Stimulated activated naive B cell treated with anti-CD40 and anti-IgM and Interleukin-4, amounts not matched to agents 10 μg/mL and 1 μg/mL and 100 μg/mL, for 72 hours (primary cell): ENCODE results near the gene TNS2.

Source experiments
- ATAC-seq, 2 donors: fragments of 150-1000 bp; cut with Tn5 transposase; replicated peaks; 2 replicates each; pipeline ENCODE4 v1.10.0; 2021; ENCODE audit warnings: moderate library complexity in 1 of 2
- DNase-seq: peaks from one replicate; pipeline ENCODE4 v3.0.0; 2021
- H3K27ac Mint-ChIP-seq: one replicate; pipeline ENCODE4 v1.8.0; 2022; ENCODE audit warnings: mild to moderate bottlenecking, mixed read lengths
- H3K27me3 Mint-ChIP-seq, 2 donors: one replicate each; pipeline ENCODE4 v1.8.0; 2022; ENCODE audit warnings: mixed read lengths in 2 of 2
- H3K36me3 Mint-ChIP-seq, 2 donors: one replicate each; pipeline ENCODE4 v1.8.0; 2022; ENCODE audit warnings: mixed read lengths in 2 of 2, mild to moderate bottlenecking in 1 of 2
- H3K4me1 Mint-ChIP-seq, 2 donors: one replicate each; pipeline ENCODE4 v1.8.0; 2022; ENCODE audit warnings: mixed read lengths in 2 of 2, mild to moderate bottlenecking in 1 of 2
- H3K4me3 Mint-ChIP-seq, 2 donors: one replicate each; pipeline ENCODE4 v1.8.0; 2022; ENCODE audit warnings: mild to moderate bottlenecking in 2 of 2, mixed read lengths in 2 of 2, moderate library complexity in 1 of 2
- H3K9me3 Mint-ChIP-seq, 2 donors: one replicate each; pipeline ENCODE4 v1.8.0; 2022; ENCODE audit warnings: mixed read lengths in 2 of 2, mild to moderate bottlenecking in 1 of 2

TNS2 gene

DNA sequence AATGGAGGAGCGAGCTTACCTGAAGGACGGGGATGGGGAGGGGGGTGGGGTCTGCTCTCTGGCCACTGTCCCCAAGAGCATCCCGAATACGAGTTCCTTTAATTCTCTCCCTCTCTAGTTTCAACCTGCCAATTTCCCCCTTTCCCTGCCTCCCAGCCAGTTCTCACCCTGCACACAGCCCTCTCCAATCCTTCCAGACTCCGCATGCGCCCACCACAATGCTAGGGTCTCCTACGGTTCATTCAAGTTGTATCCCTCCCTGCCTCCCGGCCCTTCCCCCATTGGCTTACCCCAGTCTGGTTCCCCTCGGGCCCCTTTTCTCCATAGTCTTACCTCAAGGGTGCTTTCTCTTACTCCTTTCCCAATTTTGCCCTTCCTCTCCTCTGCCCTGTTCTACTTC is 46.9 kb downstream of the TNS2 start:
- no peak for DNase-seq
- H3K36me3 Mint-ChIP-seq = no peaks in the 10 kb centered on the region
- peak overlapping the region; percentile 27 for H3K27ac Mint-ChIP-seq
- peaks cover 30 to 35% of the 10 kb centered on the region in 2 donors for H3K27me3 Mint-ChIP-seq
- no peaks in the 10 kb centered on the region for H3K9me3 Mint-ChIP-seq
- peak overlapping the region; percentile 78 to 87 for H3K4me3 Mint-ChIP-seq
- H3K4me1 Mint-ChIP-seq = peaks cover 22 to 36% of the 10 kb centered on the region in 2 donors
- ATAC-seq = no peak

- ATAC-seq = no peak
- H3K27me3 Mint-ChIP-seq = peaks cover 30 to 31% of the 10 kb centered on the region in 2 donors
- H3K4me1 Mint-ChIP-seq = peaks cover 22 to 37% of the 10 kb centered on the region in 2 donors
- H3K4me3 Mint-ChIP-seq = peak overlapping the region; percentile 78 to 87
- H3K9me3 Mint-ChIP-seq = no peaks in the 10 kb centered on the region
- no peaks in the 10 kb centered on the region for H3K36me3 Mint-ChIP-seq
- no peak for DNase-seq
- peak overlapping the region; percentile 27 for H3K27ac Mint-ChIP-seq
Measured at GRCh38 chr12:53097207-53097563, 47.3 kb downstream of the TNS2 start.

GRCh38 chr12:53097564-53098353 is 47.9 kb downstream of the TNS2 start, which contains the start of gene IGFBP6:
IGFBP6 (plus strand) TSS chr12:53097667; CDS start chr12:53097718, 51 bp downstream.
- no peaks in the 10 kb centered on the region for H3K36me3 Mint-ChIP-seq
- no peaks in the 10 kb centered on the region for H3K9me3 Mint-ChIP-seq
- peak within 1 kb of the TSS; percentile 82 to 87 for H3K4me3 Mint-ChIP-seq
- H3K27me3 Mint-ChIP-seq = peaks cover 30 to 31% of the 10 kb centered on the region in 2 donors
- peak; percentile 43 for DNase-seq
- peak; percentile 73 to 78 for ATAC-seq
- peaks cover 25 to 42% of the 10 kb centered on the region in 2 donors for H3K4me1 Mint-ChIP-seq
- H3K27ac Mint-ChIP-seq = peak within 1 kb of the TSS; percentile 67

- H3K27ac Mint-ChIP-seq = no peak overlapping the region
- peaks cover 30 to 31% of the 10 kb centered on the region in 2 donors for H3K27me3 Mint-ChIP-seq
- DNase-seq (no peak), ATAC-seq (no peak)
- peaks cover 30 to 50% of the 10 kb centered on the region in 2 donors for H3K4me1 Mint-ChIP-seq
- H3K4me3 Mint-ChIP-seq = peak overlapping the region; percentile 82 to 87
- H3K36me3 Mint-ChIP-seq = no peaks in the 10 kb centered on the region
- no peaks in the 10 kb centered on the region for H3K9me3 Mint-ChIP-seq
Measured at GRCh38 chr12:53098354-53098981, 48.6 kb downstream of the TNS2 start.

- peak overlapping the region; percentile 25 for H3K27ac Mint-ChIP-seq
- H3K36me3 Mint-ChIP-seq = no peaks in the 10 kb centered on the region
- ATAC-seq (peak; percentile 38 to 45), DNase-seq (peak; percentile 70)
- peaks cover 26 to 30% of the 10 kb centered on the region in 2 donors for H3K27me3 Mint-ChIP-seq
- H3K9me3 Mint-ChIP-seq = no peaks in the 10 kb centered on the region
- peak overlapping the region in 1 of 2 donors; percentile 0 for H3K4me3 Mint-ChIP-seq
- peaks cover 33 to 51% of the 10 kb centered on the region in 2 donors for H3K4me1 Mint-ChIP-seq
Measured at GRCh38 chr12:53099071-53099882, 49.4 kb downstream of the TNS2 start.

GRCh38 chr12:53100466-53101151 is 50.7 kb downstream of the TNS2 start:
- H3K27ac Mint-ChIP-seq = no peak overlapping the region
- no peak overlapping the region for H3K4me3 Mint-ChIP-seq
- H3K27me3 Mint-ChIP-seq = peaks cover 21 to 30% of the 10 kb centered on the region in 2 donors
- H3K4me1 Mint-ChIP-seq = peaks cover 33 to 54% of the 10 kb centered on the region in 2 donors
- no peak for DNase-seq
- no peaks in the 10 kb centered on the region for H3K36me3 Mint-ChIP-seq
- H3K9me3 Mint-ChIP-seq = no peaks in the 10 kb centered on the region
- no peak for ATAC-seq

- no peak for DNase-seq
- Mint-ChIP-seq H3K4me1 (peaks cover 33 to 54% of the 10 kb centered on the region in 2 donors), H3K27me3 (peaks cover 17 to 26% of the 10 kb centered on the region in 2 donors), H3K4me3 (no peak overlapping the region), H3K36me3 (no peaks in the 10 kb centered on the region), H3K27ac (no peak overlapping the region), H3K9me3 (no peaks in the 10 kb centered on the region)
- no peak for ATAC-seq
Measured at GRCh38 chr12:53101266-53101665, 51.4 kb downstream of the TNS2 start.

DNA sequence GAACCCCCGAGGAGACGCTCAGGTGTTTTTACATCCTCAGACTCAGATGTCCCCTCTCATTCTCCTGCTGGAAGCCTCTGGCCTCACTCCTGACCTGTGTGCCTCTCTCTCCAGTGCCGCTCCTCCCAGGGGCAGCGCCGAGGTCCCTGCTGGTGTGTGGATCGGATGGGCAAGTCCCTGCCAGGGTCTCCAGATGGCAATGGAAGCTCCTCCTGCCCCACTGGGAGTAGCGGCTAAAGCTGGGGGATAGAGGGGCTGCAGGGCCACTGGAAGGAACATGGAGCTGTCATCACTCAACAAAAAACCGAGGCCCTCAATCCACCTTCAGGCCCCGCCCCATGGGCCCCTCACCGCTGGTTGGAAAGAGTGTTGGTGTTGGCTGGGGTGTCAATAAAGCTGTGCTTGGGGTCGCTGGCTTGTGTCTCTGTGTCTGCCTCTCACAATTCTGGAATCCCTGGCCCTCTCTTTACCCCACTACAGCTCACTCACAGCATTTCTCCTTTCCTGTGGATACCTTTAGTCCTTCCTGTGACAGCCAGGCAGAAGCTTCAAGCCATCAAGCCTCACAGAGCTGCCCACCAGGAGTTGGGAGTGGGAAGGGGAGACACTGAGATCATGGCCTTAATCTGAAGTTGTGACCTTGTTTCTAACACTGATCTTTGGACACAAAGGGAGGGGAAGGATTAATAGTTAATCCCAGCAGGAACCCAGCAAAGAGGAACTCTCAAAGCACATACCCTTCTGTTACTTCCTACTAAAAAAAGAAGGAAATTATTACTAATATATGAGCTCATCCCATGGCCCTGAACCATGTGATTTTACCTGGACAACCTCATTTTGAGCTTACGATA is 52.3 kb downstream of the TNS2 start:
- no peaks in the 10 kb centered on the region for H3K9me3 Mint-ChIP-seq
- H3K4me3 Mint-ChIP-seq = no peak overlapping the region
- no peak for ATAC-seq
- H3K27me3 Mint-ChIP-seq = peaks cover 8 to 17% of the 10 kb centered on the region in 2 donors
- no peak for DNase-seq
- H3K36me3 Mint-ChIP-seq = no peaks in the 10 kb centered on the region
- H3K27ac Mint-ChIP-seq = no peak overlapping the region
- peaks cover 30 to 50% of the 10 kb centered on the region in 2 donors for H3K4me1 Mint-ChIP-seq

DNA sequence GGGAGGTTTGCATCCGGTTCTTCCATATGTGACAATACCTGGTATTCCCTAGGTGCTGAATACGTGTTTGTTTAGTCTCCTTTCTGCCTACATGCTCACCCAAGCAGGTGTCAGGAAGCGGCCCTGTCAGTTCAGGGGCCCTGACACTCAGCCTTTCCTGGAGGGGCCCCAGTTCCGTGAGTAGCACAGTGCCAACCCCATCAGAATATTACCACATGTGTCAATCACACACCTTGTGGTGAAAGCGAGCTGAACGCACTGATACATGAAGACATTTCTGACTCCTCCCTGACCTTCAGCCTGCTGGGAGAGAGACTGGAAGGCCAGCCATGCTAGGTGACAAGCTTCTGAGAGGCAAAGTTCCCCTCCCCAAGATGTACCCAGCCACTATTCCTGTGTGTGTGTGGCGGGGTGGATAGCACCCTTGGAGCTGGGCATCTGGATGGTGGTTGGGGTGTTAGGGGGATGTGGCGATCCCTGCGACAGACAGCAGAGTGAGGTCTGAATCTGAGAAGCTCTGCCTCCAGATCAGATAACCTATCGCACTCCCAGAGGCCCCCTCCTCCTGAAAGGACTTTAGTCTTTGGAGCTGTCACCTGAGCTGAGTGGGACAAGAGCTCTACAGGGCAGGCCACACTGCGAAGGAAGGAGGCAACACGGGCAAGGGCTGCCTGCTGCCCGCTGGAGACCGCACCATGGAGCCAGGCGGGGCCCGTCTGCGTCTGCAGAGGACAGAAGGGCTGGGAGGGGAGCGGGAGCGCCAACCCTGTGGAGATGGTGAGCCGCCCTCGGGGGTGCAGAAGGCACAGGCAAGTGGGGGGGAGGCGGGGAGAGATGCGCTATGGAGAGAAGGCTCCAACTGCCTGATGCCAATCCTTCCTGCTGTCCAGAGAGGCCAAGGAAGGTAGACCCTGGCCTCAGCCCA is 53.3 kb downstream of the TNS2 start, which contains the start of gene SOAT2:
SOAT2 (plus strand) TSS at position 604 of the 925 bp plus-strand sequence; CDS start at position 696, 92 bp downstream.
- DNase-seq (peak; percentile 29), ATAC-seq (peak; percentile 80 to 82)
- Mint-ChIP-seq H3K27ac (no peak within 1 kb of the TSS), H3K27me3 (peaks cover 5 to 7% of the 10 kb centered on the region in 2 donors), H3K4me1 (peaks cover 25 to 40% of the 10 kb centered on the region in 2 donors), H3K9me3 (no peaks in the 10 kb centered on the region), H3K36me3 (no peaks in the 10 kb centered on the region), H3K4me3 (no peak within 1 kb of the TSS)

DNA sequence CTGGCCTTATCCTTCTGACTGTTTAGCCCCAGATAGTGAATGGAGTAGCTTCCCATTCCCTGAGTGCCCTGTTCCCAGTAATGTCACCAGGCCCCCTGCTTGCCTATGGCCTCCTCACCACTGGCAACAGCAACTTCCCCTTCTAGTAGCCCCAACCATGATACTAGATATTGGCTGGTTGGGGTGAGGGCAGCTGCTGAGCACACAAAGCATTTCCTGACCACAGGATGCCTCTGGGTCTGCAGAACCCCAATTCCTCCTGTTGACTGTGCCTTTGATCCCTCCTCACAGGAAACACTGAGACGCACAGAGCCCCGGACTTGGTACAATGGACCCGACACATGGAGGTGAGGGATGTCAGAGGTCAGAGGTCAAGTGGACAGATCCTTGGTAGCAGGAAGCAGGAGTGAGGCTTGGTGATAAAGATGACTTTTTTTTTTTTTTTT is 54.0 kb downstream of the TNS2 start:
- Mint-ChIP-seq H3K4me1 (peaks cover 17 to 32% of the 10 kb centered on the region in 2 donors), H3K4me3 (no peak overlapping the region), H3K27ac (no peak overlapping the region), H3K9me3 (no peaks in the 10 kb centered on the region), H3K27me3 (no peaks in the 10 kb centered on the region), H3K36me3 (no peaks in the 10 kb centered on the region)
- no peak for DNase-seq
- peak; percentile 19 to 35 for ATAC-seq

DNA sequence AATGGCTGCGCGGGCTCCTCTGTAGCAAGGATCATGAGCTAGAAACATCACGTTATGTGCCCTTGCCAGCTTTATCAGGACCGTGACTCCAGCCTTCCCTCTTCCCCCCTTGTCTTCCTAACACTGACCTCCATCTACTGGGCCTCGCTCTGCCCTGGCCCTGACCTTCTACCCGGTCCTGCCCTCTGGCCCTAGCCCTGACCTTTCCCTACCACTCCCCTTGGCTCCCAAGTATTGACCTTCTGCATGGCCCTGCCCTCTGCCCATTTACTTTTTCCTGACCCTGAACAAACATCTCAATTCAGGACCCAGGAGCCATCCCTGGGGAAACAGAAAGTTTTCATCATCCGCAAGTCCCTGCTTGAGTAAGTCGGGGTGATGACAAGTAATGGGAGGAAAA is 55.4 kb downstream of the TNS2 start:
- no peak overlapping the region for H3K4me3 Mint-ChIP-seq
- peaks cover 12 to 26% of the 10 kb centered on the region in 2 donors for H3K4me1 Mint-ChIP-seq
- no peaks in the 10 kb centered on the region for H3K27me3 Mint-ChIP-seq
- ATAC-seq (no peak), DNase-seq (no peak)
- no peaks in the 10 kb centered on the region for H3K9me3 Mint-ChIP-seq
- no peaks in the 10 kb centered on the region for H3K36me3 Mint-ChIP-seq
- H3K27ac Mint-ChIP-seq = no peak overlapping the region

DNA sequence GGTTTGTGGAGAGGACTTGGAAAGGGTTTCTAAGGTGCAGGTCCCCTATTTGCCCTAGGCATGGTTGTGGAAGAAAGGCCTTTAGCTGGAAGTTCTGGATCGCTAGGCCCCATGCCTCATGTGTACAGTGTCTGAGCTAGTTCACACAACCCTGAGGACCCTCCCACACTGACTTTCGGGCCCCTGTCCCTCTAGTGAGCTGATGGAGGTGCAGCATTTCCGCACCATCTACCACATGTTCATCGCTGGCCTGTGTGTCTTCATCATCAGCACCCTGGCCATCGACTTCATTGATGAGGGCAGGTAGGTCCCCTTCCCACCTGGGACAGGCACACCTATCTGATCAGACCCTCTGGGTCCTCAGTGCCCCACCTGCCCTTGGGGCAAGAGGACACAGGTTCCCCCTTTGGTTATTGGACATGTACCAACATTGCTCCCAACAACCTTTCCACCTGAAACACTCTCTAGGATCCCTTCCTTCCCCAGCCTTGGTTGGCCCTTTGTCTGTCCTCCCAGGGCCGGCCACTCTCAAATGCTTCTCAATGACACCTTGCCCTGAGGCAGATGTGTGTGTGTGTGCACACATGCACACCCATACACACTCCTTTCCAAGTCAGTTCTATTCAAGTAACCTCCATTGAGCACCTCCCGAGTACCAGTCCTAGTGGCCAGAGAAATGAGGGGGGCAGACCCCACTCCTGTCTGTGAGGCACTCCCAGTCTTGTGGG is 56.0 kb downstream of the TNS2 start:
- Mint-ChIP-seq H3K9me3 (no peaks in the 10 kb centered on the region), H3K36me3 (no peaks in the 10 kb centered on the region), H3K27me3 (no peaks in the 10 kb centered on the region), H3K27ac (no peak overlapping the region), H3K4me3 (no peak overlapping the region), H3K4me1 (peaks cover 12 to 26% of the 10 kb centered on the region in 2 donors)
- no peak for ATAC-seq
- DNase-seq = no peak
